ENCODE measurements around the gene PLCG2.
"Not testable (repeated sequence)": the region's sequence is repeated elsewhere in the genome, so short reads cannot be mapped to it uniquely, and the experiment has no call there.

The PLCG2 gene

GRCh38 chr16:81942007-81942601, 163.0 kb downstream of the PLCG2 start:
- no peak for DNase-seq

GRCh38 chr16:81945665-81946064, 166.6 kb downstream of the PLCG2 start:
- no peak for DNase-seq

- no peak for DNase-seq
Observed at GRCh38 chr16:81946206-81946605, 167.1 kb downstream of the PLCG2 start.

- DNase-seq, result no peak
Observed at GRCh38 chr16:81951564-81951963, 172.5 kb downstream of the PLCG2 start.

DNA sequence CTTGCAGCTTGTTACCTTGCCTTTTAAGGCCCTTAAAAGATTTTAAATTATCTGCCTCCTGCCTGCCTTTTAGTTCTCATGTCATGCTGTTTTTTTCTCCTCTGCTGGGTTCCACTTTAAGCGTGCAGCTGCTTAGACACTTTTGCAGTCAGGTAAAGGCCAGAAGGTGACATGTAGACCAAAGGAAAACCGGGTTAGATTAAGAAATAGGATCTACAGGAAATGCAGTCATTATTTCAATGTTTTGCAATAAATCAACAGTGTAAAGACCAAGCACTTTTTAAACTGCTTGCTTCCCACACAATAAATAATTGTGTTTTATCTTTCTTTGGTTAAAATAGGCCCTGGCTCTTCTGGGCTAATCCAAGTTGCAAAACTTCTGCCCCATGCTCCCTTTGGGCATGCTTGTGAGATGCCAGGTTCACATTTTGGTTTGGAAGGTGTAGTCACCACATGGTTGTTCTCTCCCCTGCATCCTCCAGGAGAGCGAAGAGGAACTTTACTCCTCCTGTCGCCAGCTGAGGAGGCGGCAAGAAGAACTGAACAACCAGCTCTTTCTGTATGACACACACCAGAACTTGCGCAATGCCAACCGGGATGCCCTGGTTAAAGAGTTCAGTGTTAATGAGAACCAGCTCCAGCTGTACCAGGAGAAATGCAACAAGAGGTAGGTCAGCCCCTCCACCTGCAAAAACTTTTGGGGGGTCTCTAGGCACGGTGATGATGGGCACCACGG, 177.3 kb downstream of the PLCG2 start:
- no peak for DNase-seq

DNA sequence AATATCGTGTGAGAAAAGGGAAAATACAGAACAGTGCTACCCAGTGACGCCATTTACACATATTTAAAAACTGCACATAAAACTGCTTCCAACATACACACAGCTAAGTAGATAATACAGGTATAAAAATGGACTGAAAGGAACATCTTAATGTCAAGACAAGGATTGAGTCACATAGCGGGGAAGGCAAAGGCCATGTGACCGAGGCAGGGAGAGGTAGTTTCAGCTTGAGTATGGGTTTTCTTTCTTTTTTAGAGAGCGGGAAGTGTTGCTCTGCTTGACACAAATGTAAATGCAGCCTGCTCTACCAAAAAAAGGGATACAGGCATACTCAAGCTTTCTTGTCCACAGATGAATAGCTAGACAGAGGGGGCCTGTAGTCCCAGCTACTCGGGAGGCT, 185.7 kb downstream of the PLCG2 start:
- no peak for DNase-seq

DNA sequence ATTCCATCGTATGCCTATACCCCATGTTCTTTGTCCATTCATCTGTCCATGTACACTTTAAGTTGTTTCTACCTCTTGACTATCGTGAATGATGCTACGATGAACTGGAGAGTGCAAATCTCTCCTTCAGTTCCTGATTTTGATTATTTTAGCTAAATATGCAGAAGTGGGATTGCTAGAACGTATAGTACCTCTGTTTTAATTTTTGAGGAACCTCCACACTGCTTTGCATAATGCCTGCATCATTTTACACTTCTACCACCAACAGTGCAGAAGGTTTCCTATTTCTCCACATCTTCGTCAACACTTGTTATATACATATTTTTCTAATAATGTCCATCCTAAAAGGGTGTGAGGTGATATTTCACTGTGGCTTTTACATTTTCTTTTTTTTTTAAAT, 188.3 kb downstream of the PLCG2 start:
- no peak for DNase-seq

- DNase-seq, result no peak
Observed at GRCh38 chr16:81971853-81972252, 192.8 kb downstream of the PLCG2 start.

DNA sequence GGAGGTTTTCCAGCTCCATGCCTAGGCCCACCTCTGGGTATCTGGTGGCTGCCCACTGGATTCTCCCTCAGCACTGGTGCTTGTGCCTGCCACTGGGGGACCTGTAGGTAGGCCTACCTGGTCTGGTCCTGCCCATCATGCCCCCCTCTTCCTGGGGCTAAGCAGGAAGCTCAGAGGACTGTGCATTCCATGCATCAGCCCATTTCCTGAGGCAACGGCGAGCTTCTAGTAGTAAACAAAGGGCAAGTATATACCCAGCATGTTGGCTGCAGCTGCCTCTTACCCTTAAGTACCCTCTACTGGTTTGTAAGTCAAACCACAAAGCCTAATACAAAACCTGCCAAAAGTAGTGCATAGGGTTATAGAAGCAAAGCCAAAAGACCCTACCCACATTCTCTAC, 194.6 kb downstream of the PLCG2 start:
- DNase-seq, result no peak

DNA sequence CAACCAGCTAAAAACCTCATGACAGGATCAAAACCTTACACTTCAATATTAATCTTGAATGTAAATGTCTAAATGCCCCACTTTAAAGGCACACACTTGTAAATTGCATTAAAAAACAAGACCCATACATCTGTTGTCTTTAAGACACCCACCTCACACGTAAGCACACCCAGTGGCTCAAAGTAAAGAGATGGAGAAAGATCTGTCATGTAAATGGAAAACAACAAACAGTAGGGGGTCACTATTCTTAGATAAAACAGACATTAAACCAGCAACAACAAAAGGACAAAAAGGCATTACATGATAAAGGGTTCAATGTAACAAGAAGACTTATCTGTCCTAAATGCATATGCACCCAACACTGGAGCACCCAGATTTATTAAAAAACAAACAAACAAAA, 196.5 kb downstream of the PLCG2 start:
- DNase-seq, result no peak

DNA sequence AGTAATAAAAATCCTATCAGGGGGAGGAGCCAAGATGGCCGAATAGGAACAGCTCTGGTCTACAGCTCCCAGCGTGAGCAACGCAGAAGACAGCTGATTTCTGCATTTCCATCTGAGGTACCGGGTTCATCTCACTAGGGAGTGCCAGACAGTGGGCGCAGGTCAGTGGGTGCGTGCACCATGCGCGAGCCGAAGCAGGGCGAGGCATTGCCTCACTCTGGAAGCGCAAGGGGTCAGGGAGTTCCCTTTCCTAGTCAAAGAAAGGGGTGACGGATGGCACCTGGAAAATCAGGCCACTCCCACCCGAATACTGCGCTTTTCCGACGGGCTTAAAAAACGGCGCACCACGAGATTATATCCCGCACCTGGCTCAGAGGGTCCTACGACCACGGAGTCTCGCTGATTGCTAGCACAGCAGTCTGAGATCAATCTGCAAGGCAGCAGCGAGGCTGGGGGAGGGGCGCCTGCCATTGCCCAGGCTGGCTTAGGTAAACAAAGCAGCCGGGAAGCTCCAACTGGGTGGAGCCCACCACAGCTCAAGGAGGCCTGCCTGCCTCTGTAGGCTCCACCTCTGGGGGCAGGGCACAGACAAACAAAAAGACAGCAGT, 198.3 kb downstream of the PLCG2 start:
- DNase-seq, result not testable (repeated sequence)

- DNase-seq, result no peak
Observed at GRCh38 chr16:81987121-81987520, 208.0 kb downstream of the PLCG2 start.

DNA sequence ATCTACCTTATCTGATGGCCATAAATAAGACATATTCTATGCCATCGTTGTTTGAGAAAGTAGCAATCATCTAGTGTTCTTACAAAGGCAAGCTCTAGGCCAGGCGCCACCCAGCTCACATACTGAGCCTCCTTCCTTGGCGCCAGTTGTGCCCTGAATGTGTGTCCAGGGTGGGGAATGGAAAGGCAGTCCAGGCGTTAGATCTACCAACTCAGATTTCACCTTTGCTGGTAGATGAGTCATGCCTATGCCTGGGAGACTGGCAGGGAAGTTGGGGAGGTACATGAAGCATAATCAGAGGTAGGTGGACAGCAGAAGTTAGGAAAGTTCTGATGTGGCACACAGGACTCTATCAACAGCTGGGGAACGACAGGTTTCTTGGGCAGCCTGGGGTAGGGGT, 208.6 kb downstream of the PLCG2 start:
- no peak for DNase-seq

DNA sequence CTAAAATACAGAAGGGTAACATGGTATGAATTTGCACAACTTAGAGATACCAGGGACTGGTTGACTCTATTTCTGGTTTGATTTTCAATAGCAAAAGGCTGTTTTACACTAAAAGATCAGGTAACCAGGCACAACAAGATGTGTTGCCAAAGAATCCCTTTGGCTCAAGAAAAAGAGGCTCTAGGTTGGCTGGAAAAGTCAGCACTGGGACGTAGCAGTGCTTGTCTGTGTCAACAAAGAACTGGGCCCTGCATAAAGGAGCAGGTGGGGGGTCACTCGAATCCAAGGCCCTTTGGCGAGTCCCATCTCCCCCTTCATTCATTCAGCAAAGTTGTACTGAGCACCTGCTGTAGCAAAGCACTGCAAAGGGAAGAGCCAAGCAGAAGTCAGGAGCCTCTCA, 213.8 kb downstream of the PLCG2 start:
- no peak for DNase-seq

- DNase-seq, result no peak
Observed at GRCh38 chr16:81994485-81994884, 215.4 kb downstream of the PLCG2 start.

- DNase-seq, result no peak
Observed at GRCh38 chr16:81995651-81996050, 216.6 kb downstream of the PLCG2 start.

DNA sequence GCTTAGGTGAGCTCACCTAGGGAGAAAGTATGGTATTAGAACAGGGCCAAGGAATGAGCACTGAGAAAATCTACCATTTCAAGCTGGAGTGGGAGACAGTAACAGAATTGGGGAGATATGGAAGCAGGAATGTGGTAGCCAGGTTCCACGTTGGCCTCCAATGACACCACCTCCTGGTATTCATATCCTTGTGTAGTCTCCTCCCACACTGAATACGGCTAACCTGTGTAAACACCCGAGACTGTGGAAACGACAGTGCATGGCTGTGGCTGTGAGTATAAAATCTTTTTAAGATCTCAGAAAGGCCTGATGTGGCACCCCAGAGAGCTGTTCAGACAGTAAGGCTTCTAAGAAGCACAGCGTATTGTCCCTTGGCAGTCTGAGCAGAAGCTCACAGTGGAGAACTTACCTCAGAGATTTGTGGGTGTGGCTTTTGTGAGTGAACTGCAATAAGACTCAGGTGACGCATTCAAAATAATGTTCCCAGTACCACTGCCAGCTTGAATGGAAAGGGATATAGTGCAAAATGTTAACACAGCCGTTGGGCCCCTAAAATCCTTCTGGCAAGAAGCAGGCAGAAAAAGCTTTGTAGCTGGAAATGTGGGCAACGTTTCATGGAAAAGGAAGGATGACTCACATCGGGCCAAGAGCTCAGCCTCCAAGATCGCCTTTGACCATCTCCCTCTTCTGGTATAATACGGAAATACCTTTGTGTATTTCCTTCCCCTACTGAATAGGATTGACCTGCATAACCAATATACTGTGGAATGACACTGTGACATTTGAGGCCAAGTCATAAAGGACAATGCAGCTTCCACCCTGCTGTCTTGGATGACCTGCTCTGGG, 217.8 kb downstream of the PLCG2 start:
- DNase-seq, result no peak

GRCh38 chr16:81997738-81998137, 218.6 kb downstream of the PLCG2 start:
- DNase-seq, result no peak

GRCh38 chr16:82002831-82003230, 223.7 kb downstream of the PLCG2 start:
- no peak for DNase-seq

DNA sequence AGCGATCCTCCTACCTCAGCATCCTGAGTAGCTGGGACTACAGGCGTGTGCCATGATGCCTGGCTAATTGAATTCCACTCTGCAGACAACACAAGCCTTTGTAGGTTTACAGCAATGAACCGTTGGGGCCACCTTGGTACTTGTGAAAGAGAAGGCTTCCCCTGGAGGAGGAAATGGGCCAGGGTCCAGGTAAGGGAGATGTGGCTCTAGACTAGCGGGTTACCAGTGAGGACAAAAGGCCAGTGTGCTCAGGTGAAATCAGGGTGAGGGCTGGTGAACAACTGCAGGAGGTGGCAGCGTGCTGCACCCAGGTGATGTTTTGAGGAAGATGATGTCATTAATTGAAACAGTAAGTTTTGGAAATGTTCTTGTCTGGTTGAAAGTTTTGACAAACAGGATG, 225.5 kb downstream of the PLCG2 start:
- DNase-seq, result no peak

DNA sequence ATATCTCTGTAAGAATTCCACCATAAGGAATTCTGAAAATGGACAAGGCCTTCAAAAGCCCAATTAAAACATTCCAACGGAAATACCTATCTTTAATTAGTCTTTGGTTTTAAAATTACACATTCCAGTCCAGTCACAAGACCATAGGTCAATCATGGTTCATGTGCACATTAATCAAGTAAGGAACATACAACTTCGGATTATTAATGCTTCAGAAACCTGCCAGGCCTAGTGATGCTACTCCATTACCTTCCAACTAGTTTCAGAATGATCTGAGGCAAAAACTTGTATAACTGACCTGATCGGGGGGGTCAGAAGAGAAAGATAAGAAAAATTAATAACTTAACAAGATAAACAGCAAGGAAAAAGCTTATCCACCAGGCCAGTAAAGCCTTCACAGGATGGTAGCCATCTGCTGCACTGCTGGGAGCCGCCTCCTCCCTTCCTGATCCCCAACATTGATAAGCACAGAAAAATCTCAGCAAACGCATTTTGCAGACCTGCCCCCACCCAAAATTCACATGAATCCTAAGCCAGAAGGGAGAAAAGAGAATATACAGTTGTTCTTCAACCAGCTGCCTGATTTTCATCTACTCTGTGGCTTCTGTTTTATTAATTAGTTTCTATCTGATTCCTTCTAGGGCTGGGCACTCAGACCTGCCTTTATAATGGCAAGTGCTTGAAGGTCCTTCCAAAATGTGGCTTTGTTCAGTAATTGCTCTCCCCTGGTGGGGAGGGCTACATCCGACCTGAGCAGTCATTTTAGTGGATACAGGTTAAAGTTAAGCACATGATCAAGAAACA, 226.1 kb downstream of the PLCG2 start:
- no peak for DNase-seq

DNA sequence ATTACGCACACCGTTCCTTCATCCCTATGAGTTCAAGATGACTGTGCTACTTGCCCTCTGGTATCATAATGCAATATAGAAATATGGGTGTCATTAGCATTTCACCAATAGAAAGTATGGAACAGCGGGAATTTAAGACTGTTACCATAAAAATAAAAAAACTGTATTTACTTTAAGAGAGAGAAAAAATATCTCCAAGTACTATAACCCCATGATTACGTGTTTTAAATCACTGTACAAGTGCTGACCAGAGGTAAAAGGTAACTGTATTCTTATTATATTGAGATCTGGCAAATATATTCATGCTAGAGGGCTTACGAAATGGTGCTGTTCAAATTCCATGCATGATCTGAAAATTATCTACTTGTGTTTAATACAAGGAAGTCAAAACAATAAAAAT, 226.9 kb downstream of the PLCG2 start:
- DNase-seq, result no peak

DNA sequence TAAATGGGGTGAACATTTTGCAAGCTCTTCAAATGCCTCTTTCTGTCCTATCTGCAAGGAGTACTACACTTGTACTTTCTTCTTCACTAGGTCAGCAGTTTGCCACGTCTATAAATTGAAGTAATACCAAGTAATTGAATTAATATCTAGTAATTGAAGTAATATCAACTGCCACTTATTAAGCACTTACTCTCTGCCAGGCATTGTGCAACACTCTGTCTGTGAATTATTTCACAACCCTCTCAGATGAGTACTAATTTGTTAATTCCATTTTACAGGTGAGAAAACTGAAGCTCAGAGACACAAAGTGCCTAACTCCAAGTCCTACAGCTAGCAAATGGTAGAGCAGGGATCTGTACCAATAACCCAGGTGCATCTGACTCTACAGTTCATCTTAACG, 228.1 kb downstream of the PLCG2 start:
- no peak for DNase-seq

Measured in T-helper 2 cell (primary cell).